Activated B cell treated with CpG ODN at 0.5 μM for 24 hours (primary cell): ENCODE measurements around the gene OR3A3. TPM values are rescaled to one million over a fixed set of nuclear protein-coding genes. Genes with fewer than 3 reads are reported as not detected.
"Not testable (repeated sequence)": the region's sequence is repeated elsewhere in the genome, so short reads cannot be mapped to it uniquely, and the experiment has no call there.

Experiments
- ATAC-seq: fragments of 200-7000 bp; cut with Tn5 transposase; one replicate; pipeline ENCODE4 v1.10.0; 2021; ENCODE audit warnings: low read depth, mild to moderate bottlenecking, moderate library complexity
- CTCF ChIA-PET: fragments of 350-600 bp; sonication (Branson Sonifier 250); formaldehyde crosslinking; loops from one replicate; lab custom pipeline; 2021; ENCODE audit warnings: antibody characterized with exemption; lab: Charles Lee
- POLR2A ChIA-PET: fragments of 350-600 bp; sonication (Branson Sonifier 250); formaldehyde crosslinking; loops from one replicate; lab custom pipeline; 2021; ENCODE audit warnings: antibody characterized with exemption; lab: Charles Lee
- DNase-seq: peaks from one replicate; pipeline ENCODE4 v3.0.0; 2022
- H3K27ac Mint-ChIP-seq: one replicate; pipeline ENCODE4 v1.8.0; 2020; ENCODE audit warnings: mixed read lengths
- H3K27me3 Mint-ChIP-seq: one replicate; pipeline ENCODE4 v1.8.0; 2021; ENCODE audit warnings: mixed read lengths
- H3K36me3 Mint-ChIP-seq: one replicate; pipeline ENCODE4 v1.8.0; 2021; ENCODE audit warnings: low read depth, mixed read lengths
- H3K4me1 Mint-ChIP-seq: one replicate; pipeline ENCODE4 v1.8.0; 2021; ENCODE audit warnings: mixed read lengths
- H3K4me3 Mint-ChIP-seq: one replicate; pipeline ENCODE4 v1.8.0; 2020; ENCODE audit warnings: mild to moderate bottlenecking, mixed read lengths
- H3K9me3 Mint-ChIP-seq: one replicate; pipeline ENCODE4 v1.8.0; 2020; ENCODE audit warnings: mixed read lengths
- CTCF ChIP-seq: fragments of 200-600 bp; IDR thresholded peaks from one replicate; pipeline ENCODE4 v1.8.0; 2022; ENCODE audit warnings: antibody characterized with exemption, mild to moderate bottlenecking
- intact Hi-C: fragments of 100-400 bp; cut with micrococcal nuclease; formaldehyde crosslinking; loops from one replicate; pipeline ENCODE4 v1.15.1; 2024
- total RNA-seq: library from RNA; stranded (reverse); gene quantifications from 2 replicates; pipeline ENCODE4 v1.2.3, GENCODE V29; 2022

OR3A3 gene
- total RNA-seq, 1 donor from 2014 or later: not detected

- CTCF ChIA-PET: no interaction called here
- Mint-ChIP-seq H3K9me3 (no peaks in the 10 kb centered on the region), H3K27ac (no peak overlapping the region), H3K4me1 (no peaks in the 10 kb centered on the region), H3K36me3 (no peaks in the 10 kb centered on the region), H3K27me3 (peaks cover 15% of the 10 kb centered on the region), H3K4me3 (no peak overlapping the region)
- TF ChIP-seq CTCF: no peak
- no peak for ATAC-seq
- DNase-seq: no peak
- intact Hi-C loops: no loop called here
- POLR2A ChIA-PET: no interaction called here
Measured at GRCh38 chr17:3447625-3448024, 36.5 kb downstream of the OR3A3 start.

GRCh38 chr17:3448059-3448665 lies 37.0 kb downstream of the OR3A3 start:
- no peaks in the 10 kb centered on the region for H3K4me1 Mint-ChIP-seq
- no peaks in the 10 kb centered on the region for H3K36me3 Mint-ChIP-seq
- POLR2A ChIA-PET: no interaction called here
- no peak for TF ChIP-seq CTCF
- no peaks in the 10 kb centered on the region for H3K9me3 Mint-ChIP-seq
- H3K27ac Mint-ChIP-seq: no peak overlapping the region
- no peak overlapping the region for H3K4me3 Mint-ChIP-seq
- intact Hi-C loops: no loop called here
- DNase-seq (no peak), ATAC-seq (no peak)
- H3K27me3 Mint-ChIP-seq: peaks cover 14% of the 10 kb centered on the region
- CTCF ChIA-PET: no interaction called here

- H3K27ac Mint-ChIP-seq, intact Hi-C loops, CTCF ChIA-PET, H3K36me3 Mint-ChIP-seq, H3K4me1 Mint-ChIP-seq, H3K4me3 Mint-ChIP-seq, ATAC-seq, H3K9me3 Mint-ChIP-seq, POLR2A ChIA-PET, DNase-seq: not testable (repeated sequence)
- H3K27me3 Mint-ChIP-seq: peaks cover 12% of the 10 kb centered on the region
Measured at GRCh38 chr17:3466355-3466754, 55.2 kb downstream of the OR3A3 start.

GRCh38 chr17:3469529-3469928 lies 58.4 kb downstream of the OR3A3 start:
- TF ChIP-seq CTCF: no peak
- intact Hi-C loops: no loop called here
- no peaks in the 10 kb centered on the region for H3K36me3 Mint-ChIP-seq
- no peak overlapping the region for H3K27ac Mint-ChIP-seq
- CTCF ChIA-PET: no interaction called here
- POLR2A ChIA-PET: no interaction called here
- H3K4me1 Mint-ChIP-seq: no peaks in the 10 kb centered on the region
- no peaks in the 10 kb centered on the region for H3K9me3 Mint-ChIP-seq
- DNase-seq: no peak
- H3K27me3 Mint-ChIP-seq: peaks cover 12% of the 10 kb centered on the region
- ATAC-seq: no peak
- no peak overlapping the region for H3K4me3 Mint-ChIP-seq

GRCh38 chr17:3471599-3471998 lies 60.4 kb downstream of the OR3A3 start, which contains the start of gene SPATA22:
SPATA22 (minus strand) TSS chr17:3471819; CDS start chr17:3469325, 2,494 bp downstream.
- ATAC-seq: no peak
- H3K36me3 Mint-ChIP-seq: no peaks in the 10 kb centered on the region
- ChIA-PET CTCF (no interaction called here), POLR2A (no interaction called here)
- H3K4me1 Mint-ChIP-seq: peaks cover 2% of the 10 kb centered on the region
- intact Hi-C loops: no loop called here
- no peaks in the 10 kb centered on the region for H3K9me3 Mint-ChIP-seq
- H3K27ac Mint-ChIP-seq: no peak within 1 kb of the TSS
- H3K27me3 Mint-ChIP-seq: peaks cover 13% of the 10 kb centered on the region
- H3K4me3 Mint-ChIP-seq: no peak within 1 kb of the TSS
- no peak for DNase-seq
- TF ChIP-seq CTCF: no peak

GRCh38 chr17:3472137-3472536 lies 61.0 kb downstream of the OR3A3 start:
- intact Hi-C loops: no loop called here
- no peak overlapping the region for H3K27ac Mint-ChIP-seq
- CTCF ChIA-PET: no interaction called here
- DNase-seq (no peak), ATAC-seq (no peak)
- H3K4me3 Mint-ChIP-seq: no peak overlapping the region
- H3K36me3 Mint-ChIP-seq: no peaks in the 10 kb centered on the region
- H3K27me3 Mint-ChIP-seq: peaks cover 10% of the 10 kb centered on the region
- H3K9me3 Mint-ChIP-seq: no peaks in the 10 kb centered on the region
- POLR2A ChIA-PET: interaction anchor here (0.7 kb wide), 1 partner anchor 366 kb away, joined by 9 read pairs; no protein-coding TSS in a partner anchor
- peaks cover 2% of the 10 kb centered on the region for H3K4me1 Mint-ChIP-seq
- no peak for TF ChIP-seq CTCF
